GM04504 (cell line): ENCODE results near the gene GMNC.
"Not testable (repeated sequence)": the region's sequence is repeated elsewhere in the genome, so short reads cannot be mapped to it uniquely, and the experiment has no call there.

Experiments
- DNase-seq: peaks from one replicate; pipeline ENCODE4 v3.0.0-alpha.2; 2012; ENCODE audit warnings: low read depth

The GMNC gene, protein sequence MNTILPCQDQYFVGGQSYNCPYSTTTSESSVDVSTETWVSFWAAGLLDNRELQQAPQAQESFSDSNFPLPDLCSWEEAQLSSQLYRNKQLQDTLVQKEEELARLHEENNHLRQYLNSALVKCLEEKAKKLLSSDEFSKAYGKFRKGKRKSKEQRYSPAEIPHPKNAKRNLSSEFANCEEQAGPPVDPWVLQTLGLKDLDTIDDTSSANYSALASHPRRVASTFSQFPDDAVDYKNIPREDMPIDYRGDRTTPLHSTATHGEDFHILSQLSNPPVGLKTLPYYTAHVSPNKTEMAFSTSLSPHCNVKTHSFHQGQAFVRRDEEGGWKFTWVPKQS

DNA sequence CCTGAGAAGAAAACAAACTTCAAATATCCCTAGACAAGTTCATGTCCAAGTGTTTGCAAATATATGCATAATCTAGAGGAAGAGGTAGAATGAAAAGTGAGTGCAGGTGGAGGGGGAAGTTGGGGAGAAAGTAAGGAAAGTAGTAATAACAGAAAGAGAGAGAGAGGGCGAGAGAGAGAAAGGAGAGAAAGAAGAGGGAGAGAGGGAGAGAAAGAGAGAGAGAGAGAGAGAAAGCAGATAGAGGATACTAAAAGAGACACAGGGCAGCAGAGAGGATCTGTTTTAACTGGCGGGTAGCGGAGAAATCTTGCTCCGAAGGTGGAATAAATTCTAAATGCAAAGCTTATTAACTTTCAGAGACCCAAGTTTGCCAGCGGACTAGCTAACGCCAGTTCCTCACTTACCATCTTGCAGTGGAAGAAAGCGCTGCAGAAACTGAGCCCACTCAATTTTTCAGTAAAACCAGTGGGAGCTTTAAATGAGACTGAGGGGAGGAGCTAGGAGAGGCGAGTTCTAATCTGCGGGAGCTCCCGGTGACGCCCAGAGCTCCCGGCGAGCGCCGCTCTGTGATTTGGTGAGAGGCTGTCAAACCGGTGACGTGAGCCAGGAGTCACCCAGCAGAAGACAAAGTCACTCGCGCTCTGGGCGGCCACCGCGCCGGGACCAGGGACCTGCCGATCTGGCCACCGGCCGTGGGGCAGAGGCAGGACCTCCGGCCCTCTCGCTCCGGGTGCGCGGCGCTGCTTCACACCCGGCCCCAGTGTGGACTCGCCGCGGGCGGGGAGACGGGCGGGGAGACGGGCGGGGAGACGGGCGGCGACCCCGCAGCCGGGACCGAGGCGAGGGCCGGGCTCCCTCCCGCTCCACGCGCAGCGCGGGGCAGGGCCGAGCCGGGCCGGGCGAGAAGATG lies at the start of gene GMNC:
TSS of gene GMNC (minus strand) at position 486 of the 910 bp plus-strand sequence. CDS start at position 407, 79 bp downstream.
- DNase-seq, result peak; percentile 15

GRCh38 chr3:190911382-190911781 lies 48.9 kb upstream of the GMNC start:
- no peak for DNase-seq

GRCh38 chr3:190909908-190910307 lies 47.4 kb upstream of the GMNC start:
- no peak for DNase-seq

GRCh38 chr3:190903156-190903555 lies 40.7 kb upstream of the GMNC start:
- DNase-seq, result no peak

DNA sequence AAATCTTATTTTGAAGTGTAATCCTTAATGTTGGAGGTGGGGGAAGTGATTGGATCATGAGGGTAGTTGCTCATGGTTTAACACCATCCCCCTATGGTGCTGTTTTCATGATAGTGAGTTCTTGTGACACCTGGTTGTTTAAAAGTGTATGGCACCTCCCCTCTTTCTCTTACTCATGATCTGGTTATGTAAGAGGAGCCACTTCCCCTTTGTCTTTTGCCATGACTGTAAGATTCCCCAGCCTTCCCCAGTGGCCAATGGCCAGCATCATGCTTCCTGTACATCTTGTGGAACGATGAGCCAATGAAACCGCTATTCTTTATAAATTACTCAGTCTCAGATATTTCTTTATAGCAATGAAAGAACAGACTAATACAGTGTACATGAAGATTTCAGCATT lies 39.8 kb upstream of the GMNC start:
- DNase-seq, result no peak

GRCh38 chr3:190892395-190892902 lies 30.0 kb upstream of the GMNC start:
- DNase-seq, result no peak

GRCh38 chr3:190886945-190887344 lies 24.5 kb upstream of the GMNC start:
- no peak for DNase-seq

DNA sequence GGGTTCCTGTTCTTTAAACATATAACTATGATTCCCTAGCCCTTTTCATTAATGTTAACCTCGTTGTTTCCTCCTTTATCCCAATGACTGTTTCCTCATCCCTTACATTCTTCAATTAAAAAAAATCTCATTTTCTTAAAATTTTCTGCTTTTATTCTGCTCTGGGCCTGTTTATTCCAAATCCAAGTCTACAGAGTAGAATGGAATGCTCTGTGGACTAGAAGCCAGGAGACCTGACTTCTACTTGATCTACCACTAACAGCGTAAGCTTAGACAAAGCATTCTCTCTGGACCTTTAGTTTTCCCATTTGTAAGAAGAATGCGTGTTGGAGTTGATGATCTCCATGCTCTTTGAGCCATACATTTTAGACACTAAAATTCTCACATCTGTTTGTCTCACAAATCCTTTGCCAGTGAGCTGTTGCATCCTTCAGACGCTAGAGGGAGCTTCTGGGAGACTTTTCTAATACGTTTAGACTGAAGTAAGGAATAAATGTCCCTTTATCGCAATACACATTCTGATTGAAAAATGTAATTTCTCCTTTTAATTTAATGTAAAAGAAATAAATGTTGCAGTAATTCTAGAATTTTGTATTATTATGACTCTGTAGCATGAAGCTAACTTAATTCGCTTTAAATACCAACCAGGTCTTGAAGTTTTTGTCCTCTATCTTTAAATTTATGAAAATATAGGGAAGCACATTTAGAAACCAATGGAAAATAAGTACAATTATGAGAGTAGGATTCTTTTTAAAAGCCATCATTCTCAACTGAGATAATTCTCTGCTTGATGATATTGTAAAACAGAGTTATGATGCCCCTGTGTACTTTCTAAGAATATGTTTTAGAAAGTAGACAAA lies 21.7 kb upstream of the GMNC start:
- DNase-seq, result peak; percentile 37

- no peak for DNase-seq
Observed at GRCh38 chr3:190883141-190883540, 20.6 kb upstream of the GMNC start.

DNA sequence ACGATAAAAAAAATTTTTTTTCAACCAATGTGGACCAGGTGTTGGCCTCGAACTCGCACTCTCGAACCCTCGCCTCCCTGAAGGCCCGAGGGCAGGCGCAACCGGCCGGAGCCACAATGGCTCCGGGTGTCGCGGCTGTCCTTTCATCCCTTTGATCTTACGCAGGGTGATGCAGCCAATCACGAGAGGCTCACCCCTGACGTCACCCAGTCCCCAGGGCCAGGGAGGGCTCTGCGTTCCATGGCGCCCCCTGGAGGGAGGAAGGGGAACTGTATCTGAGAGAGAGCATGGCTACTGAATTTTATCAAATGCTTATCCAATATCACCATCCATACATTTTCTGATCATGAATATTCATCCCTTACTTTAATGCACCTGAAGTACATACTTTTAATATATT lies 15.4 kb upstream of the GMNC start:
- no peak for DNase-seq

DNA sequence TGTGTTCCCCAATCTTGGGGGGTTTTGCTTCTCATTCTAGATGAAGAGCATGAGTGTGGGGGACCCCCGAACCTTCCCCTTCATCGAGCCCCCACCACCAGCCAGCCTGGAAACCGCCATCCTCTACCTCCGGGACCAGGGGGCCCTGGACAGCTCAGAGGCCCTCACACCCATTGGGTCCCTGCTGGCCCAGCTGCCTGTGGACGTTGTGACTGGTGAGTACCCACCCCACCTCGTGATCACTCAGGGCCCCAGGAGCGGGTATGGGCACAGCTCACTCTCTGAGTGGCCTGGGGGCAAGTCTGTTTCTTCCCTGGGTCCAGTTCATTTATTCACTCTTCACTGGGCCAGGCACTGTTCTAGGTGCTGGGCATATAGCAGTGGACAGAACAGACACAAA lies 13.9 kb upstream of the GMNC start:
- DNase-seq, result not testable (repeated sequence)

DNA sequence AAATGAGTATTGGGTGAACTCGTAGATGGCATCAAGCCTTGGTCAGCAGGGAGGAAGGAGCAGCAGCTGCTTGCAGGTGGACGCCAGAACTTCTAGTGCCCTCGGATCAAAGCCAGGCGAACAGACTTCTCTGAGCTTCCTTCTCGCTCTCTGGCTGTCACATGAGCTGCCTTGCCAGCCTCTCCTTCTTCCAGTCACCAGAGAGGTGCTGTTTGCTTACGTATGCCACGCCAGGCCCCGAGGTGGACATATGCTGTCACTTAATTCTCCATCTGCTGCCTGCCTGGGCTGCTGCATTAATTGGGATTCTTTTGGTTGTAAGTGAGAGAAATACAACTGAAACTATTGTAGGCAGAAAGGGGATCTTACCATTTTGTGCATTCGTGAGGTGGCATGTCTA lies 12.6 kb upstream of the GMNC start:
- DNase-seq, result not testable (repeated sequence)

- DNase-seq, result no peak
Observed at GRCh38 chr3:190870127-190870526, 7.6 kb upstream of the GMNC start.

GRCh38 chr3:190867071-190867470 lies 4.6 kb upstream of the GMNC start:
- no peak for DNase-seq

- DNase-seq, result no peak
Observed at GRCh38 chr3:190865828-190866227, 3.3 kb upstream of the GMNC start.

- no peak for DNase-seq
Observed at GRCh38 chr3:190865419-190865818, 2.9 kb upstream of the GMNC start.

- DNase-seq, result no peak
Observed at GRCh38 chr3:190864002-190864401, 1.5 kb upstream of the GMNC start.

GRCh38 chr3:190863119-190863465 lies 598 bp upstream of the GMNC start:
- DNase-seq, result no peak

DNA sequence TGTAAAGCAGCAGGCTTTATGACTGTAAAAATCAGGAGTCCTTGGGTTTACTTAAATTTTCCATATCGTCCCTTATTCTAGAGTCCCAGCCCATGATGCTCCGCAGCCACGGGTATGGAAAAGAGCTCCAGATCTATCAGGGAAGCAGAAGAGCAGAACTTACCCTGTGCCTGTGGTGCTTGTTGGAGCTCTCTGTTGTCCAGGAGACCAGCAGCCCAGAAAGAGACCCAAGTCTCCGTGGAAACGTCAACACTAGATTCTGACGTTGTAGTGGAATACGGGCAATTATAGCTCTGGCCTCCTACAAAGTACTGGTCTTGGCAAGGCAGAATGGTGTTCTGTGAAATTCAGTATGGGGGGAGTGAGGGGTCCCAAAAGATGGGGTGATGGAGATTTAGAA lies 2.0 kb downstream of the GMNC start:
- DNase-seq, result no peak

DNA sequence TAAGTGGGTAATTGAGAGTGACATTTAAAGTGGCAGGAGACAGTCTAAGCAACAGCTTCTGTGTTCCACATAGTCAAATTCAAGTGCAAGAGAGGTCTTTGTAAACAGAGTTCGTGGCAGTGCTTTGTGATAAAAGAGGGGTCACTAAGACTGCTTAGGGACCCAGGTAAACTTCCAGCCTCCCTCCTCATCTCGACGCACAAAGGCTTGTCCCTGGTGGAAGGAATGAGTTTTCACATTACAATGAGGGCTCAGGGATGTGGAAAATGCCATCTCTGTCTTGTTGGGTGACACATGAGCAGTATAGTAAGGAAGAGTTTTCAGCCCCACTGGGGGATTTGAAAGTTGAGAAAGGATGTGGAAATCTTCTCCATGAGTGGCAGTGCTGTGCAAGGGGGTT lies 7.3 kb downstream of the GMNC start:
- no peak for DNase-seq

DNA sequence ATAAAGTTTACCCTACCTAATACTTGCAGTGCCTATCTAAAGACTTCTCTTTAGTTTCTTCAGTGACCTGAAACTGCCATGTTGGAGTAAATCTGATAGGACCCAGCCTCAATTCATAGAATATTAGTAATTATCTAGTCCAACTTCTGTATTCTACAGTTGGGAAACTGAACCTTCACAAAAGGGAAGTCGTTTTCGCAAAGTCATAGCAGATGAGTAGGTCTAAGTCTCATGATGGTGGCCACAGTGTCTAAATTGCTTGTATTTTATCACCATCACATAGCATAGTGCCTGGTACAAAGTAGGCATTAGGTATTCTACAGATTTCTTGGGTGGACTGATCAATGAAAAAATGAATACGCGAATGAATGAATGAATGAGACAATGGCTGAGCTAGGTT lies 8.4 kb downstream of the GMNC start:
- no peak for DNase-seq

DNA sequence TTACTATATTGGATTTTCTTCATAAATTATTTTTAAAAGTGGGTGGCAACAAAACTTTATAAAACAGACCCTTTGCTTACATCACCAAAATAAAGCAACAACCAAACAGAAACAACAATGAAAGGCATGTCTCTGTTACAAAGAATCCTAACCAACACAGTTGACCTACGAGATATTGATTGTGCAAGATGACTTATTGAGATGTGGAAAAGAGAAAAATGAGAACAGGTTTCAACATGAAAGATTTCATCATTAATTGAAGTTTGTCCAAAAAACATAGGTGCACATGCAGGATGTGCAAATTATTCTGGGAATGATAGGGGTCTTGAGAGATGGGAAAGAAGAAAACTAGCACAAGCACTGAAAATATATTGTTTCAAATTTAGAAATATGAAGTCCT lies 9.0 kb downstream of the GMNC start:
- DNase-seq, result no peak
